ENCODE results near the gene ARRDC2. TPM values are rescaled to one million over a fixed set of nuclear protein-coding genes. Genes with fewer than 3 reads are reported as not detected.

The ARRDC2 gene
- total and polyA plus RNA-seq, 2 donors (not counting 1 experiment from before 2014, with no cell fraction given): 131 to 639 TPM

GRCh38 chr19:18055967-18056366 lies 48.0 kb downstream of the ARRDC2 start:
- Mint-ChIP-seq H3K27ac (peak overlapping the region; percentile 16), H3K4me1 (peaks cover 20% of the 10 kb centered on the region), H3K4me3 (no peak overlapping the region), H3K9me3 (ENCODE audit: insufficient read depth) (no peaks in the 10 kb centered on the region), H3K27me3 (no peaks in the 10 kb centered on the region)
- Histone ChIP-seq H3K4me1 (ENCODE audit: control insufficient read depth in 2 of 2, insufficient read depth in 2 of 2, low read length in 2 of 2) (peaks cover 11 to 13% of the 10 kb centered on the region in 2 donors), H3K27ac (ENCODE audit: low read length in 2 of 2) (no peak overlapping the region), H3K4me2 (replicated peaks; ENCODE audit: low read depth, low read length, poor library complexity, severe bottlenecking) (no peak overlapping the region), H3K79me2 (ENCODE audit: control insufficient read depth, insufficient read depth, low read length) (no peaks in the 10 kb centered on the region), H3K4me3 (ENCODE audit: control extremely low read depth in 1 of 5, extremely low read depth in 1 of 5, insufficient read depth in 1 of 5, low read depth in 2 of 5, low read length in 4 of 5) (no peak overlapping the region), H3K9ac (ENCODE audit: low read length) (no peak overlapping the region), H3K27me3 (replicated peaks in 1 of 4; ENCODE audit: control extremely low read depth in 1 of 4, control insufficient read depth in 3 of 4, insufficient read depth in 4 of 4, low read length in 3 of 4) (no peaks in the 10 kb centered on the region), H2AFZ (ENCODE audit: insufficient read depth, low read depth, low read length, poor library complexity, severe bottlenecking) (no peak overlapping the region), H4K20me1 (ENCODE audit: control insufficient read depth, insufficient read depth, low read length, poor library complexity, severe bottlenecking) (no peaks in the 10 kb centered on the region), H3K9me3 (ENCODE audit: control extremely low read depth in 1 of 3, control insufficient read depth in 2 of 3, insufficient read depth in 1 of 3, low read length in 2 of 3) (peaks cover 0 to 7% (median 0%) of the 10 kb centered on the region in 3 donors), H3K36me3 (replicated peaks in 1 of 2; ENCODE audit: control extremely low read depth in 1 of 2, control insufficient read depth in 1 of 2, extremely low read depth in 1 of 2, insufficient read depth in 2 of 2, low read length in 1 of 2) (peaks cover 0 to 4% of the 10 kb centered on the region in 2 experiments)
- ChIA-PET POLR2A (interaction anchor here (0.6 to 4.2 kb wide), 13 partner anchors 11 to 267 kb away, joined by 3 to 41 read pairs (median 5); partner anchors contain the start of genes ARRDC2 and LSM4), CTCF (interaction anchor here (1.5 to 12.1 kb wide), 7 partner anchors 11 to 197 kb away, joined by 4 to 345 read pairs (median 10); partner anchors contain the start of genes ARRDC2 and RPL18A)
- intact Hi-C loops (cut with micrococcal nuclease): loop anchor here (5.0 kb wide), 1 partner anchor 51 kb away; no protein-coding TSS in a partner anchor
- DNase-seq: no peak
- no peak for ATAC-seq (ENCODE audit: low read depth)
- TF ChIP-seq EZH2 (IDR thresholded peaks at IDR 0.05; ENCODE audit: borderline replicate concordance, insufficient read depth, low read depth, low read length, poor library complexity, severe bottlenecking) (no peak), CTCF (IDR thresholded peaks at IDR 0.05) (no peak)
- WGBS (ENCODE audit: insufficient coverage): 96% methylated on average over 4 of the region's 5 CpGs

DNA sequence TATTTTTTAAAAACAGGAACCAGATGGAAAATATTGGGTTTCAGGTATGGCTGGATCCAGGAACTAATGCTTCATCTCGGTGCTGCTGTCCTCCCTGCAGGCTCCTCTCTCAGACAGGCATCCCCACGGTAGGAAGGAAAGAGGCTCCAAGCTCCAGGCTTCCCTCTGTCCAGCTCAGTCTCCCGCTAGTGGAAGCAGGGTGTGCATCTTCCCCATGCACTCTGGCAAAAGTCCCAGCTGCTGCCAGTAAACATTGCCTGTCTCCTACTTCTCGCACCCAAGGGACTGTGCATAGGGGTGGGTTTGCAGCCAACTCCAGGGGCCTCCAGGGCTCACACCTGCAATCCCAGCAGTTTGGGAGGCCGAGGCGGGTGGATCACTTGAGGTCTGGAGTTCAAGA lies 49.6 kb downstream of the ARRDC2 start:
- ATAC-seq (ENCODE audit: low read depth) (no peak), DNase-seq (no peak)
- no peak overlapping the region for H3K9ac ChIP-seq (ENCODE audit: low read length)
- H3K4me3 Mint-ChIP-seq: no peak overlapping the region
- intact Hi-C loops (cut with micrococcal nuclease): loop anchor here (5.0 kb wide), 1 partner anchor 50 kb away; no protein-coding TSS in a partner anchor
- H3K27ac ChIP-seq (ENCODE audit: low read length in 2 of 2): peak overlapping the region; percentile 67 to 71
- no peaks in the 10 kb centered on the region for H3K27me3 Mint-ChIP-seq
- H3K36me3 ChIP-seq (replicated peaks in 1 of 2; ENCODE audit: control extremely low read depth in 1 of 2, control insufficient read depth in 1 of 2, extremely low read depth in 1 of 2, insufficient read depth in 2 of 2, low read length in 1 of 2): peaks cover 0 to 4% of the 10 kb centered on the region in 2 experiments
- H4K20me1 ChIP-seq (ENCODE audit: control insufficient read depth, insufficient read depth, low read length, poor library complexity, severe bottlenecking): no peaks in the 10 kb centered on the region
- peak overlapping the region; percentile 72 for H3K4me2 ChIP-seq (replicated peaks; ENCODE audit: low read depth, low read length, poor library complexity, severe bottlenecking)
- H2AFZ ChIP-seq (ENCODE audit: insufficient read depth, low read depth, low read length, poor library complexity, severe bottlenecking): no peak overlapping the region
- H3K9me3 ChIP-seq (ENCODE audit: control extremely low read depth in 1 of 3, control insufficient read depth in 2 of 3, insufficient read depth in 1 of 3, low read length in 2 of 3): peaks cover 0 to 7% (median 0%) of the 10 kb centered on the region in 3 donors
- TF ChIP-seq CTCF (IDR thresholded peaks at IDR 0.05) (no peak), EZH2 (IDR thresholded peaks at IDR 0.05; ENCODE audit: borderline replicate concordance, insufficient read depth, low read depth, low read length, poor library complexity, severe bottlenecking) (no peak)
- H3K9me3 Mint-ChIP-seq (ENCODE audit: insufficient read depth): no peaks in the 10 kb centered on the region
- 89% methylated on average over 3 of the region's 6 CpGs for WGBS (ENCODE audit: insufficient coverage)
- no peak overlapping the region for H3K4me3 ChIP-seq (ENCODE audit: control extremely low read depth in 1 of 5, extremely low read depth in 1 of 5, insufficient read depth in 1 of 5, low read depth in 2 of 5, low read length in 4 of 5)
- H3K4me1 Mint-ChIP-seq: peaks cover 20% of the 10 kb centered on the region
- peaks cover 11 to 13% of the 10 kb centered on the region in 2 donors for H3K4me1 ChIP-seq (ENCODE audit: control insufficient read depth in 2 of 2, insufficient read depth in 2 of 2, low read length in 2 of 2)
- ChIA-PET CTCF (interaction anchor here (0.8 to 12.1 kb wide), 17 partner anchors 10 to 198 kb away, joined by 3 to 345 read pairs (median 5); partner anchors contain the start of genes ARRDC2 and RPL18A), POLR2A (interaction anchor here (0.6 to 4.2 kb wide), 7 partner anchors 13 to 126 kb away, joined by 3 to 41 read pairs (median 8); partner anchors contain the start of gene ARRDC2)
- H3K27me3 ChIP-seq (replicated peaks in 1 of 4; ENCODE audit: control extremely low read depth in 1 of 4, control insufficient read depth in 3 of 4, insufficient read depth in 4 of 4, low read length in 3 of 4): no peaks in the 10 kb centered on the region
- H3K27ac Mint-ChIP-seq: peak overlapping the region; percentile 89
- H3K79me2 ChIP-seq (ENCODE audit: control insufficient read depth, insufficient read depth, low read length): no peaks in the 10 kb centered on the region

Data from B cell (primary cell).